ENCODE measurements around the gene SPTBN1. TPM values are rescaled to one million over a fixed set of nuclear protein-coding genes. Genes with fewer than 3 reads are reported as not detected.

SPTBN1 gene
- total RNA-seq, 1 experiment from 2014 or later = 204 TPM

- TF ChIP-seq CBFB (CRISPR knock-in tag; IDR thresholded peaks at IDR 0.05; ENCODE audit: low read depth) (no peak), ATF3 (CRISPR knock-in tag; conservative IDR thresholded peaks at IDR 0.05) (no peak), IRF2 (CRISPR knock-in tag; IDR thresholded peaks at IDR 0.05; ENCODE audit: borderline replicate concordance, low read depth) (no peak), FOXK1 (CRISPR knock-in tag; IDR thresholded peaks at IDR 0.05) (no peak), NFATC4 (CRISPR knock-in tag; IDR thresholded peaks at IDR 0.05) (no peak), ZNF416 (CRISPR knock-in tag; IDR thresholded peaks at IDR 0.05) (no peak), ZNF425 (CRISPR knock-in tag; conservative IDR thresholded peaks at IDR 0.05) (no peak), PRRX2 (CRISPR knock-in tag; IDR thresholded peaks at IDR 0.05) (no peak), ATF2 (CRISPR knock-in tag; IDR thresholded peaks at IDR 0.05; ENCODE audit: borderline replicate concordance, low read depth) (no peak), ZNF396 (CRISPR knock-in tag; IDR thresholded peaks at IDR 0.05; ENCODE audit: borderline replicate concordance) (no peak), SOX15 (CRISPR knock-in tag; IDR thresholded peaks at IDR 0.05) (no peak), TEAD4 (CRISPR knock-in tag; IDR thresholded peaks at IDR 0.05) (no peak), FOXP1 (CRISPR knock-in tag; IDR thresholded peaks at IDR 0.05; ENCODE audit: borderline replicate concordance) (no peak)
These were observed 219.2 kb downstream of the SPTBN1 start (continued) for GRCh38 chr2:54675281-54675680.

- H3K9me3 Mint-ChIP-seq = no peaks in the 10 kb centered on the region
- peaks cover 17% of the 10 kb centered on the region for H3K4me1 Mint-ChIP-seq
- H3K36me3 Mint-ChIP-seq = peaks cover 4% of the 10 kb centered on the region; the same call in 1 of the 2 replicates
- ATAC-seq (no peak), DNase-seq (ENCODE audit: low spot score) (no peak)
- H3K4me3 Mint-ChIP-seq = no peak overlapping the region
- ChIA-PET CTCF (interaction anchor here (0.9 to 8.7 kb wide), 4 partner anchors 10 to 569 kb away, joined by 3 to 70 read pairs (median 6); no protein-coding TSS in a partner anchor), POLR2A (no interaction called here)
- no peak for TF ChIP-seq ELF4 (CRISPR knock-in tag; IDR thresholded peaks at IDR 0.05; ENCODE audit: low read depth)
- no peak for TF ChIP-seq ZNF121 (CRISPR knock-in tag; IDR thresholded peaks at IDR 0.05)
- no peak for TF ChIP-seq MLX (CRISPR knock-in tag; IDR thresholded peaks at IDR 0.05)
- no peak for TF ChIP-seq SMAD3 (CRISPR knock-in tag; IDR thresholded peaks at IDR 0.05; ENCODE audit: borderline replicate concordance)
- TF ChIP-seq NFE2L1 (CRISPR knock-in tag; IDR thresholded peaks at IDR 0.05) = no peak
- no peak for TF ChIP-seq CREB1 (CRISPR knock-in tag; IDR thresholded peaks at IDR 0.05)
- no peak for TF ChIP-seq RELA (CRISPR knock-in tag; IDR thresholded peaks at IDR 0.05; ENCODE audit: borderline replicate concordance)
- no peak for TF ChIP-seq USF2 (CRISPR knock-in tag; IDR thresholded peaks at IDR 0.05)
- no peak for TF ChIP-seq SP1 (CRISPR knock-in tag; conservative IDR thresholded peaks at IDR 0.05)
- no peak for TF ChIP-seq ATF1 (CRISPR knock-in tag; IDR thresholded peaks at IDR 0.05)
- no peak for TF ChIP-seq FOXJ3 (CRISPR knock-in tag; IDR thresholded peaks at IDR 0.05; ENCODE audit: borderline replicate concordance)
- H3K27me3 Mint-ChIP-seq (ENCODE audit: low read depth) = no peaks in the 10 kb centered on the region
- H3K27ac Mint-ChIP-seq = no peak overlapping the region
These were observed 219.6 kb downstream of the SPTBN1 start for GRCh38 chr2:54675738-54676137.

All from WTC11 (cell line).